Measurements from ENCODE around the gene DNAJC8. TPM values are rescaled to one million over a fixed set of nuclear protein-coding genes. Genes with fewer than 3 reads are reported as not detected.

DNAJC8 gene, protein sequence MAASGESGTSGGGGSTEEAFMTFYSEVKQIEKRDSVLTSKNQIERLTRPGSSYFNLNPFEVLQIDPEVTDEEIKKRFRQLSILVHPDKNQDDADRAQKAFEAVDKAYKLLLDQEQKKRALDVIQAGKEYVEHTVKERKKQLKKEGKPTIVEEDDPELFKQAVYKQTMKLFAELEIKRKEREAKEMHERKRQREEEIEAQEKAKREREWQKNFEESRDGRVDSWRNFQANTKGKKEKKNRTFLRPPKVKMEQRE
- total RNA-seq (2021; fragmentation: NEBNext Ultra II Directional; extraction: Animal tissue kit (Norgen Biotek cat#: 25700)) (129 and 134 TPM in 2 replicates), polyA plus RNA-seq (2011; rRNA removed) (74.1 and 116 TPM in 2 replicates), polyA minus RNA-seq (2011; rRNA and poly(A)+ RNA removed) (31.2 and 38.8 TPM in 2 replicates)
- 105 TPM for polyA plus RNA-seq (2011; cell fraction: cytosol; rRNA removed)
- 44.7 TPM for polyA plus RNA-seq (2011; cell fraction: nucleus; rRNA removed)
- polyA plus RNA-seq (2012, experiment 1 of 2) = 116 to 133 TPM (median 119 TPM) in 4 replicates
- 116 TPM for polyA plus RNA-seq (2012, experiment 2 of 2)
- polyA plus RNA-seq (2013, experiment 1 of 2) = 155 TPM
- 156 TPM for polyA plus RNA-seq (2013, experiment 2 of 2)
- polyA minus RNA-seq (2011; cell fraction: cytosol; rRNA and poly(A)+ RNA removed) = 19.2 TPM
- 23.8 TPM for polyA minus RNA-seq (2011; cell fraction: nucleus; rRNA and poly(A)+ RNA removed)
- long read RNA-seq, experiment 1, transcript DNAJC8-201 (9 exons, 1,759 nt) = major isoform, 35 of 195 reads
- long read RNA-seq, experiment 1, partial matches to known transcripts = 147 of 195 reads
- long read RNA-seq, experiment 1, other reads (novel, unspliced or antisense) = 10 of 195 reads
- long read RNA-seq, experiment 2, transcript DNAJC8-205 (10 exons, 1,600 nt) = minor isoform, 6 of 371 reads
- long read RNA-seq, experiment 2, transcript DNAJC8-201 (9 exons, 1,759 nt) = major isoform, 341 of 371 reads
- long read RNA-seq, experiment 2, partial matches to known transcripts = 6 of 371 reads
- long read RNA-seq, experiment 2, other reads (novel, unspliced or antisense) = 18 of 371 reads

DNA sequence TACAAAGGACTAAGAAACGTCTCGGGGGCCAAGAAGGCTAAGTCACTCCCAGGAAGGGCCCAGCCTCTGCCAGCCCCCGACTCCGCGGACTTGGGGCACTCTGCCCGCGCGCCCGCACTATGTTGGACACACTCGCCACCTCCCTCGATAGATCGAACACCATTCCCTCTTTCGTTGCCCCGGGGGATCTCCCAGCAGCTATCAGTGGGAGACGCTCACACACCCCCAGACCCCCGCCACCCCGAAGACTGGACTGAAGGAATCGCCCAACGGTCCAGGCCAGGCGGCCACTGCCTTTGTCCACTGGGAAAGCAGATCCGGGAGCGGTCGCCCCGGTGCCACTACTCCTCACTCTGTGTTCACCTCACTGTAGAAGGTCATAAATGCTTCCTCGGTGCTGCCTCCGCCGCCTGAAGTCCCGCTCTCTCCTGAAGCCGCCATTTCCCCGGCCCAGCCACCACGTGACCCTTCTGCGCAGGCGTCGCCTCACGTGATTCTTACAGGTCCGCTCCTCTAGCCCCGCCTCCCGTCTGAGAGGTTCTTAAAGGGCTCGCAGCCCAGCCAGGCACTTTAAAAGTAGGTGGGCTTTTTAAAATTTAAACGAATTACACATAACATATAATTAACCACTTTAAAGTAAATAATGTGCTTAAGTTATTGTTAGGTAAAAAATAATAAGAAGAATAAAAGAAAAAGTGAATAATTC is at the start of gene DNAJC8:
Gene DNAJC8 (minus strand): TSS at position 472 of the 706 bp plus-strand sequence. CDS start 31 bp downstream, at position 441.
- no peak within 1 kb of the TSS for H3K14ac ChIP-seq (ENCODE audit: insufficient read length)
- no peak within 1 kb of the TSS for H2BK20ac ChIP-seq (ENCODE audit: low read length)
- peaks cover 0 to 4% (median 4%) of the 10 kb centered on the region in 4 experiments; a peak in 4 of 7 replicates for H3K4me1 ChIP-seq (replicated peaks in 1 of 4; ENCODE audit: control insufficient read depth in 3 of 4, insufficient read depth in 4 of 4, low read length in 3 of 4)
- peak within 1 kb of the TSS; percentile 86 to 97 (median 96) for H3K4me3 ChIP-seq (ENCODE audit: extremely low read depth in 1 of 4, insufficient read depth in 2 of 4, low read depth in 3 of 4, low read length in 4 of 4)
- H4K8ac ChIP-seq (ENCODE audit: extremely low read depth, insufficient read depth, low read length) = peak within 1 kb of the TSS; percentile 98
- H3K36me3 ChIP-seq (ENCODE audit: control insufficient read depth in 2 of 4, insufficient read depth in 4 of 4, low read length in 3 of 4) = peaks cover 6 to 20% (median 16%) of the 10 kb centered on the region in 4 experiments; a peak in 7 of 8 replicates
- H3K9me3 ChIP-seq (ENCODE audit: insufficient read depth in 2 of 2, low read depth in 1 of 2, low read length in 1 of 2) = no peaks in the 10 kb centered on the region
- 4% methylated on average over 40 of the region's 40 CpGs; no CpG with 5 or more reads in 1 of the 2 experiments for WGBS, 2 experiments (ENCODE audit: extremely low coverage in 1 of 2, insufficient coverage in 1 of 2, insufficient read length in 1 of 2, insufficient replicate concordance in 2 of 2, low coverage in 1 of 2, low lambda C conversion rate in 2 of 2, missing lambda C conversion rate in 1 of 2)
- no peak within 1 kb of the TSS for H4K91ac ChIP-seq (replicated peaks; ENCODE audit: insufficient read length, low read length)
- H2AK5ac ChIP-seq (ENCODE audit: low read depth, low read length) = no peak within 1 kb of the TSS
- no peaks in the 10 kb centered on the region for H4K20me1 ChIP-seq (replicated peaks in 1 of 2; ENCODE audit: control insufficient read depth in 1 of 2, insufficient read depth in 2 of 2, low read length in 2 of 2)
- H2BK5ac ChIP-seq (ENCODE audit: low read depth, low read length) = peak within 1 kb of the TSS; percentile 87
- peak within 1 kb of the TSS; percentile 62 for H3K27ac ChIP-seq (ENCODE audit: low read depth, low read length)
- H3K27me3 ChIP-seq (replicated peaks in 1 of 4; ENCODE audit: control insufficient read depth in 3 of 4, extremely low read depth in 1 of 4, insufficient read depth in 3 of 4, low read length in 3 of 4) = no peaks in the 10 kb centered on the region
- H2BK15ac ChIP-seq (ENCODE audit: low read length) = no peak within 1 kb of the TSS
- H2BK120ac ChIP-seq (replicated peaks; ENCODE audit: low read depth, low read length) = no peak within 1 kb of the TSS
- POLR2A ChIA-PET (ENCODE audit: partially characterized antibody) = interaction anchor here (0.6 to 9.1 kb wide), 8 partner anchors 11 to 707 kb away, joined by 3 to 116 read pairs (median 3); partner anchors contain the start of gene SESN2
- peak in 1 of 2 experiments; percentile 91 for DNase-seq (ENCODE audit: low read depth in 1 of 2, low spot score in 2 of 2)
- no peak within 1 kb of the TSS for H3K4ac ChIP-seq (replicated peaks; ENCODE audit: insufficient read length, low read depth, low read length)
- H3K9ac ChIP-seq (replicated peaks in 1 of 4; ENCODE audit: extremely low read depth in 1 of 4, low read depth in 3 of 4, low read length in 3 of 4) = peak within 1 kb of the TSS; percentile 85 to 93 (median 90)
- peak within 1 kb of the TSS; percentile 69 for H4K5ac ChIP-seq (ENCODE audit: insufficient read length, low read depth, low read length)
- H3K79me2 ChIP-seq (ENCODE audit: control insufficient read depth in 1 of 2, insufficient read depth in 2 of 2, low read length in 2 of 2) = peaks cover 15 to 53% of the 10 kb centered on the region in 2 experiments
- CTCF ChIA-PET (ENCODE audit: partially characterized antibody) = interaction anchor here (0.6 to 2.5 kb wide), 4 partner anchors 10 to 563 kb away, joined by 3 to 9 read pairs (median 3); no protein-coding TSS in a partner anchor
- H3K23ac ChIP-seq (ENCODE audit: insufficient read length) = no peak within 1 kb of the TSS
- H3K18ac ChIP-seq (ENCODE audit: extremely low read depth, low read length) = peak within 1 kb of the TSS; percentile 75; the same call in 1 of the 2 replicates
- H3K56ac ChIP-seq (replicated peaks; ENCODE audit: insufficient read length, low read depth, low read length) = peak within 1 kb of the TSS; percentile 9
- H3K23me2 ChIP-seq (ENCODE audit: low read depth, low read length) = peaks cover 11% of the 10 kb centered on the region; the same call in 1 of the 2 replicates
- H2AFZ ChIP-seq (ENCODE audit: low read length) = peak within 1 kb of the TSS; percentile 15; the same call in 1 of the 2 replicates
- H3K79me1 ChIP-seq (ENCODE audit: low read depth, low read length) = peaks cover 12% of the 10 kb centered on the region
- FAIRE-seq = no peak
- peak within 1 kb of the TSS; percentile 90 to 93 for H3K4me2 ChIP-seq (ENCODE audit: insufficient read depth in 1 of 2, low read depth in 2 of 2, low read length in 2 of 2)
- H2BK12ac ChIP-seq (ENCODE audit: low read depth, low read length) = no peak within 1 kb of the TSS
- TF ChIP-seq TAF1 (IDR thresholded peaks at IDR 0.05; ENCODE audit: low read depth, low read length) (peak; percentile 92), SIX5 (IDR thresholded peaks at IDR 0.05; ENCODE audit: low read depth, low read length) (no peak), PHF8 (conservative IDR thresholded peaks at IDR 0.05; ENCODE audit: low read depth, low read length) (peak; percentile 92), YY1 (IDR thresholded peaks at IDR 0.05; ENCODE audit: low read depth, low read length) (peak; percentile 97), TEAD4 (IDR thresholded peaks at IDR 0.05; ENCODE audit: low read depth, low read length) (no peak), JUND (IDR thresholded peaks at IDR 0.05; ENCODE audit: low read length) (peak; percentile 30; the same call in 1 of the 2 replicates)
